HG03103 (cell line): Measurements from ENCODE around the gene SLC44A4.
"Not testable (repeated sequence)": the region's sequence is repeated elsewhere in the genome, so short reads cannot be mapped to it uniquely, and the experiment has no call there.

ENCODE experiments used
- ATAC-seq: cut with Tn5 transposase; IDR thresholded peaks from one replicate; pipeline ENCODE4 v1.9.1; 2021; ENCODE audit warnings: low read depth; ENCODE audit not compliant: unreplicated experiment

SLC44A4 gene

GRCh38 chr6:31878726-31879125 is at the start of gene SLC44A4:
Gene SLC44A4, minus strand, starts transcription at chr6:31878997. Its CDS starts 17 bp downstream, at chr6:31878980.
- ATAC-seq: no peak

- ATAC-seq: no peak
Measured at GRCh38 chr6:31928672-31928939, 49.8 kb upstream of the SLC44A4 start.

GRCh38 chr6:31927863-31928671 is 49.3 kb upstream of the SLC44A4 start:
- no peak for ATAC-seq

- no peak for ATAC-seq
Measured at GRCh38 chr6:31927242-31927862, 48.6 kb upstream of the SLC44A4 start, which contains the start of gene C2. Gene C2, plus strand, starts transcription at chr6:31927717. Its CDS starts 36 bp downstream, at chr6:31927753.

- no peak for ATAC-seq
Measured at GRCh38 chr6:31922942-31923341, 44.1 kb upstream of the SLC44A4 start.

GRCh38 chr6:31920811-31921210 is 42.0 kb upstream of the SLC44A4 start:
- no peak for ATAC-seq

GRCh38 chr6:31919624-31920303 is 41.0 kb upstream of the SLC44A4 start:
- ATAC-seq: no peak

- ATAC-seq: no peak
Measured at GRCh38 chr6:31918069-31918720, 39.4 kb upstream of the SLC44A4 start.

GRCh38 chr6:31915756-31916155 is 37.0 kb upstream of the SLC44A4 start:
- ATAC-seq: no peak

- ATAC-seq: no peak
Measured at GRCh38 chr6:31915351-31915750, 36.6 kb upstream of the SLC44A4 start.

GRCh38 chr6:31911826-31912585 is 33.2 kb upstream of the SLC44A4 start:
- no peak for ATAC-seq

- not testable (repeated sequence) for ATAC-seq
Measured at GRCh38 chr6:31909298-31909697, 30.5 kb upstream of the SLC44A4 start.

- no peak for ATAC-seq
Measured at GRCh38 chr6:31908791-31909190, 30.0 kb upstream of the SLC44A4 start.

- not testable (repeated sequence) for ATAC-seq
Measured at GRCh38 chr6:31908255-31908654, 29.5 kb upstream of the SLC44A4 start.

- ATAC-seq: no peak
Measured at GRCh38 chr6:31907158-31907813, 28.5 kb upstream of the SLC44A4 start.

GRCh38 chr6:31906727-31907126 is 27.9 kb upstream of the SLC44A4 start:
- ATAC-seq: not testable (repeated sequence)

- no peak for ATAC-seq
Measured at GRCh38 chr6:31906122-31906521, 27.3 kb upstream of the SLC44A4 start.

GRCh38 chr6:31905041-31905440 is 26.2 kb upstream of the SLC44A4 start:
- ATAC-seq: no peak

GRCh38 chr6:31903957-31904356 is 25.2 kb upstream of the SLC44A4 start:
- ATAC-seq: no peak
